ENCODE data around the gene SP4. TPM values are rescaled to one million over a fixed set of nuclear protein-coding genes. Genes with fewer than 3 reads are reported as not detected.
A peak's percentile ranks its signal among the peaks of the same experiment; 100 is the strongest.

Gene SP4
- total RNA-seq, 3 donors from 2014 or later: 10.5 to 16.5 (median 11.8) TPM

GRCh38 chr7:21426286-21427181 lies 1.3 kb upstream of the SP4 start:
- Mint-ChIP-seq H3K27me3 (ENCODE audit: low read depth) (no peaks in the 10 kb centered on the region), H3K36me3 (ENCODE audit: insufficient read depth) (peaks cover 14% of the 10 kb centered on the region), H3K9me3 (no peaks in the 10 kb centered on the region), H3K4me1 (ENCODE audit: low read depth) (peaks cover 40% of the 10 kb centered on the region), H3K4me3 (peak overlapping the region; percentile 85)
- no peak for DNase-seq
- ATAC-seq: no peak

DNA sequence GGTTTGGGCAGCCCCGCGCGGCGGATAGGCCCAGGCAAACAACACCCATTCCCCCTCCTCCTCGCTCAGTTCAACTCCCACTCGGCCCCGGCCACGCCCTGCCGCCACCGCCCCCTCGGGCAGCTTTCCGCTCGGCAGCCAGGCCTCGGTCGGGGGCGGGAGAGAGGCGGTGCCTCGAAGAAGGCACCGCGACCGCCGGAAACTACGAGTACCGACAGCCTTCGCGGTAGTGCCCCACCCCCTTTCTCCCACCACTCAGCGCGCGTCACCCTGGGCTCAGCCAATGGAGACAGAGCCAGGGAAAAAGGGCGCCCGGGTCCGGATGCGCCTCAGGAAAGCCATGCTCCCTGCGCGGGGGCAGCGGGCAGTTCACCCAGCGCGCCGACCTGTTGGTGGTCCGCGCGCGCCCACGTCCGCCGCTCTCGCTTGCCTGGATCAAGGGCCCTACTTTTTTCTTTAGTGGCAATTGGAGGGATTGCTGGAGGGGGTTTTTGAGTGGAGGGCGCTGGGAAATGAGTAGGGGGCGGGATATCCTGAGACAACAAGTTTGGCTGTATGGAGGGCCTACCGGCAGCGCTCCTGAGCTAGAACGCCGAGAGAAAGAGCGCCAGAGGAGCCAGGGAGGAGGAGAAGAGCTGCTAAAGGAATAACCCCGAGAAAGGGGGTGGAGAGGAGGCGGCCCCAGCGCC lies 557 bp upstream of the SP4 start:
- no peaks in the 10 kb centered on the region for H3K27me3 Mint-ChIP-seq (ENCODE audit: low read depth)
- H3K4me1 Mint-ChIP-seq (ENCODE audit: low read depth): peaks cover 47% of the 10 kb centered on the region
- DNase-seq (peak; percentile 99), ATAC-seq (peak; percentile 77)
- no peaks in the 10 kb centered on the region for H3K9me3 Mint-ChIP-seq
- H3K36me3 Mint-ChIP-seq (ENCODE audit: insufficient read depth): peaks cover 14% of the 10 kb centered on the region
- peak overlapping the region; percentile 97 for H3K4me3 Mint-ChIP-seq

- no peaks in the 10 kb centered on the region for H3K9me3 Mint-ChIP-seq
Measured at GRCh38 chr7:21428659-21428941, 717 bp downstream of the SP4 start.

GRCh38 chr7:21429021-21429420 lies 1.1 kb downstream of the SP4 start:
- Mint-ChIP-seq H3K4me3 (peak overlapping the region; percentile 93), H3K27me3 (ENCODE audit: low read depth) (no peaks in the 10 kb centered on the region), H3K36me3 (ENCODE audit: insufficient read depth) (peaks cover 14% of the 10 kb centered on the region), H3K4me1 (ENCODE audit: low read depth) (peaks cover 64% of the 10 kb centered on the region), H3K9me3 (no peaks in the 10 kb centered on the region)
- ATAC-seq (no peak), DNase-seq (no peak)

More at GRCh38 chr7:21428659-21428941, 717 bp downstream of the SP4 start:
- no peak for ATAC-seq
- peaks cover 60% of the 10 kb centered on the region for H3K4me1 Mint-ChIP-seq (ENCODE audit: low read depth)
- no peak for DNase-seq
- peak overlapping the region; percentile 93 for H3K4me3 Mint-ChIP-seq
- H3K36me3 Mint-ChIP-seq (ENCODE audit: insufficient read depth): peaks cover 14% of the 10 kb centered on the region
- H3K27me3 Mint-ChIP-seq (ENCODE audit: low read depth): no peaks in the 10 kb centered on the region

DNA sequence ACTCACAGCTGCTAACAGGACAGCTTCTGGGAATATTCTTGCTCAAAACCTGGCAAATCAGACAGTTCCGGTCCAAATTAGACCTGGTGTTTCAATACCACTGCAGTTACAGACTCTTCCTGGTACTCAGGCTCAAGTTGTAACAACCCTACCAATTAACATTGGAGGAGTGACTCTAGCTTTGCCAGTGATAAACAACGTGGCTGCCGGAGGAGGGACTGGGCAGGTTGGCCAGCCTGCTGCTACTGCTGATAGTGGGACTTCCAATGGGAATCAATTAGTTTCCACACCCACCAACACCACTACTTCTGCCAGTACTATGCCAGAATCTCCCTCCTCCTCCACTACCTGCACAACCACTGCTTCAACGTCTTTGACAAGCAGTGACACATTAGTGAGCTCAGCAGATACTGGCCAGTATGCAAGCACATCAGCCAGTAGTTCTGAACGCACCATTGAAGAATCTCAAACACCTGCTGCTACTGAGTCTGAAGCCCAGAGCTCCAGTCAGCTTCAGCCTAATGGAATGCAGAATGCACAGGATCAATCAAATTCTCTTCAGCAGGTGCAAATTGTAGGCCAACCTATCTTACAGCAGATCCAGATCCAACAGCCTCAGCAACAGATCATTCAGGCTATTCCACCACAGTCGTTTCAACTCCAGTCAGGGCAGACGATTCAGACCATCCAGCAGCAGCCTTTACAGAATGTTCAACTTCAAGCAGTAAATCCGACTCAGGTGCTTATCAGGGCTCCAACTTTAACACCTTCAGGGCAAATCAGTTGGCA lies 2.1 kb downstream of the SP4 start:
- no peak for DNase-seq
- Mint-ChIP-seq H3K27me3 (ENCODE audit: low read depth) (no peaks in the 10 kb centered on the region), H3K36me3 (ENCODE audit: insufficient read depth) (peaks cover 14% of the 10 kb centered on the region)

DNA sequence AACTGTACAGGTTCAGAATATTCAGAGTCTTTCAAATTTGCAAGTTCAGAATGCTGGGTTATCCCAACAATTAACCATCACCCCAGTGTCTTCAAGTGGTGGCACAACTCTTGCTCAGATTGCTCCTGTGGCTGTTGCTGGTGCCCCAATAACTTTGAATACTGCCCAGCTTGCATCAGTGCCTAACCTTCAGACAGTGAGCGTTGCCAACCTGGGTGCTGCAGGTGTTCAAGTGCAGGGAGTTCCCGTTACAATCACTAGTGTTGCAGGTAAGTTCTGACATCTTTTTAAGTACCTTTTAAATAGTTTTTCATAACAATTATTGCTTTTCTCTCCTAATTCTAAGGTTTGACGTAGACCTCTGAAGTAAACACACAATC lies 2.7 kb downstream of the SP4 start:
- DNase-seq: no peak
- ATAC-seq: no peak
- H3K4me1 Mint-ChIP-seq (ENCODE audit: low read depth): peaks cover 74% of the 10 kb centered on the region
- no peaks in the 10 kb centered on the region for H3K27me3 Mint-ChIP-seq (ENCODE audit: low read depth)
- peaks cover 15% of the 10 kb centered on the region for H3K36me3 Mint-ChIP-seq (ENCODE audit: insufficient read depth)
- no peaks in the 10 kb centered on the region for H3K9me3 Mint-ChIP-seq
- peak overlapping the region; percentile 93 for H3K4me3 Mint-ChIP-seq

More for the DNA sequence above, 2.1 kb downstream of the SP4 start:
- peaks cover 71% of the 10 kb centered on the region for H3K4me1 Mint-ChIP-seq (ENCODE audit: low read depth)
- peak overlapping the region; percentile 93 for H3K4me3 Mint-ChIP-seq
- ATAC-seq: no peak
- H3K9me3 Mint-ChIP-seq: no peaks in the 10 kb centered on the region

DNA sequence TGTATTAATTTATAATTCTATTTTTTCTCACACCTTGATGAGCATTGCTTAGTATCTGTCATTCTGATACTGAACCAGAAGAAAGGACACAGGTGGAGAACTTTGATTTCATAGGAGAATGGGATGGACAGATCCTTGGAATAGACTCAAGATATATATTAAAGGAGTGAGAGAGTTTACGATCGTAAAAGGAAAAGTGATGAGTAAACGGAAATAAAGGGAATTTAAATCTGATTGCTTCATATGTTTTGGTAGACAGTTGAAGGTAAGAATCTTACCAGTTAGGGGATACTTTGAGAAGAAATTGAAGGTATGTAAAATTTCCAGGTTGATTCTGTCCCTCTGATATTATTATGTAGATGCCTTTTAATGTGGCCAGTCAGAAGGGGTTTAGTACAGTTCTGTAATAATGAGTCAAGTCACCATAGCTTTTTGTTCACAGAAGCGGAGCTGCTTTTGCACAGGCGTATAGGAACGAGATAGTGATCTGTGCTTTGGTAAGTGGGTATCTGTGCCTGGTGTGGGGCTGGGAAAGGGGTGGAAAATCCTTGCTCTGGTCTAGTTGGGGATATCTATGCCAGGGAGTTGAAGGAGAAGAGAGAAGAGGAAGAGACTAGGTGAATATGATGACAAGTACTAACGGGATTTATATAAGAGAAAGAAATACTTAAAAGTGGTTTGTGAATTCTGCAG lies 15.4 kb downstream of the SP4 start:
- no peaks in the 10 kb centered on the region for H3K27me3 Mint-ChIP-seq (ENCODE audit: low read depth)
- H3K9me3 Mint-ChIP-seq: no peaks in the 10 kb centered on the region
- no peak for DNase-seq
- H3K4me3 Mint-ChIP-seq: no peak overlapping the region
- ATAC-seq: no peak
- H3K4me1 Mint-ChIP-seq (ENCODE audit: low read depth): peaks cover 53% of the 10 kb centered on the region
- peaks cover 55% of the 10 kb centered on the region for H3K36me3 Mint-ChIP-seq (ENCODE audit: insufficient read depth)

DNA sequence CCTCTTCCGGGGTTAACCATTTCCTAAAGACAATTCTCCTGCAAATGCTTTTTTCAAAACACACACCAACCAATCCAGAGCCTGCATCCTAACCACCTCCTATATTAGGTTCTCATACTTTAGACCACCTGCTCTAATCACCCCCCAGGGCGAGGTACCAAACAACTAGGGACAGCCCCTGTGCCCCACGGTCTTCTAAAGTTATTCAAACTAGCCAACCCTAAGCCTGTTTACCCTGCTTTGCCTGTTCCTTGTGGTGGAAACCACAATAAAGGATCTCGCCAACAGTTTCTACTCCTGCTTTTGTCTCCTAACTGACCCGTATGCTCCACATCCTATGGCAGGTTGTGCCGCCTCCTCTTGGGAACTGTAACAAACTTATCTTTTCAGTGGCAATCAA lies 21.1 kb downstream of the SP4 start:
- Mint-ChIP-seq H3K9me3 (peaks cover 8% of the 10 kb centered on the region), H3K4me3 (no peak overlapping the region), H3K36me3 (ENCODE audit: insufficient read depth) (peaks cover 53% of the 10 kb centered on the region), H3K4me1 (ENCODE audit: low read depth) (peaks cover 39% of the 10 kb centered on the region), H3K27me3 (ENCODE audit: low read depth) (no peaks in the 10 kb centered on the region)
- DNase-seq (no peak), ATAC-seq (no peak)

GRCh38 chr7:21450076-21450475 lies 22.2 kb downstream of the SP4 start:
- Mint-ChIP-seq H3K4me1 (ENCODE audit: low read depth) (peaks cover 33% of the 10 kb centered on the region), H3K4me3 (no peak overlapping the region), H3K27me3 (ENCODE audit: low read depth) (no peaks in the 10 kb centered on the region), H3K9me3 (peaks cover 8% of the 10 kb centered on the region), H3K36me3 (ENCODE audit: insufficient read depth) (peaks cover 57% of the 10 kb centered on the region)
- ATAC-seq (no peak), DNase-seq (no peak)

DNA sequence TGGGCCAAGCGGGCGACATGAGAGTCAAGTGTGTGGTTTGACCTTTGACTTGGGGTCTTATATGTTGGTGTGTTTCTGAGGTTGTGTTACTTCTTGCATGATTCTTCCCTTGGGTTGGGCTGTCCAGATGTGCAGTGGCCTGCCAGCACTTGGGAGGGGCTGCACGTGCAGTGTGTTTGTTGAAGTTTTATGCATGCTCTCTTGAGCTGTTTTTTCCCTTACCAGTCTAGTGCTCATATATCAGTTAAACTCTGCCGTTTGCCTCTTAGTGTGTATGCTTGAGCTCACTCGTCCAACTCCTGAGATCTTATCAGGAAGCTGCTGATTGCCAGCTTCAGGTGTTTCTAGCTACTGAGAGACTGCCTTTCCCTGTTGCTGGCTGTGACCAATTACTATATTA lies 23.1 kb downstream of the SP4 start:
- ATAC-seq: no peak
- peaks cover 8% of the 10 kb centered on the region for H3K9me3 Mint-ChIP-seq
- peaks cover 31% of the 10 kb centered on the region for H3K4me1 Mint-ChIP-seq (ENCODE audit: low read depth)
- no peaks in the 10 kb centered on the region for H3K27me3 Mint-ChIP-seq (ENCODE audit: low read depth)
- no peak for DNase-seq
- H3K4me3 Mint-ChIP-seq: no peak overlapping the region
- peaks cover 59% of the 10 kb centered on the region for H3K36me3 Mint-ChIP-seq (ENCODE audit: insufficient read depth)

- peaks cover 20% of the 10 kb centered on the region for H3K4me1 Mint-ChIP-seq (ENCODE audit: low read depth)
- no peak overlapping the region for H3K4me3 Mint-ChIP-seq
- ATAC-seq: no peak
- H3K27me3 Mint-ChIP-seq (ENCODE audit: low read depth): no peaks in the 10 kb centered on the region
- no peak for DNase-seq
- H3K36me3 Mint-ChIP-seq (ENCODE audit: insufficient read depth): peaks cover 59% of the 10 kb centered on the region
- peaks cover 8% of the 10 kb centered on the region for H3K9me3 Mint-ChIP-seq
Measured at GRCh38 chr7:21454182-21454581, 26.3 kb downstream of the SP4 start.

DNA sequence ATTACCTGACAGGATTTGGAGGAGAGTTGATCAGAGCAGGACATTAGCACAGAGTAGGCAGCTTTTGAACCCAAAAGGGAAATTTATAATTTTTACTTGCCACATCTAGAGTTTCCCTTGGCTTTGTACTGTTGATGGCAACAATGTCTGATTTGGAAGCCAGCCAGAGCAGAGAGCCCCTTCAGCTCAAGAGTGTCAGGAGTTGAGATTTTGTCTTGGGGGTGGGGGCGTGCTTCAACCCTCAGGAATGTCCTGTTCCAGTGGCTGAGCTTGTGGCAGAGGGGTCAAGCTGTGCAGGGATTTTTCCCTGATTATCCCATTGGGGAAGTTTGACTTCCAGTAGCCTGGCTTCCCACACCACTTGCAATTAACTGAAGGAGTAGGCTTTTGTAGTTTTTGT lies 27.0 kb downstream of the SP4 start:
- Mint-ChIP-seq H3K4me3 (no peak overlapping the region), H3K27me3 (ENCODE audit: low read depth) (no peaks in the 10 kb centered on the region), H3K9me3 (peaks cover 12% of the 10 kb centered on the region), H3K36me3 (ENCODE audit: insufficient read depth) (peaks cover 65% of the 10 kb centered on the region), H3K4me1 (ENCODE audit: low read depth) (peaks cover 17% of the 10 kb centered on the region)
- no peak for ATAC-seq
- no peak for DNase-seq

DNA sequence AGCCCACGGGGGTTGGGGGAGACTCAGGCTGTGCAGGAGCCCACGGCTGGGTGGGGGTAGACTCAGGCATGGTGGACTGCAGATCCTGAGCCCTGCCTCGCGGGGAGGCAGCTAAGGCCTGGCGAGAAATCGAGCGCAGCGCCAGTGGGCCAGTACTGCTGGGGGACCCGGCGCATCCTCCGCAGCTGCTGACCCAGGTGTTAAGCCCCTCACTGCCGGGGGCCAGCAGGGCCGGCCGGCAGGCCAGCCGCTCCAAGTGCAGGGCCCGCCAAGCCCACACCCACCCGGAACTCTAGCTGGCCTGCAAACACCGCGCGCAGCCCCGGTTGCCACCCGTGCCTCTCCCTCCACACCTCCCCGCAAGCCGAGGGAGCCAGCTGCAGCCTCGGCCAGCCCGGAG lies 33.4 kb downstream of the SP4 start:
- ATAC-seq: no peak
- Mint-ChIP-seq H3K4me3 (no peak overlapping the region), H3K36me3 (ENCODE audit: insufficient read depth) (peaks cover 42% of the 10 kb centered on the region), H3K9me3 (peaks cover 8% of the 10 kb centered on the region), H3K4me1 (ENCODE audit: low read depth) (peaks cover 24% of the 10 kb centered on the region), H3K27me3 (ENCODE audit: low read depth) (no peaks in the 10 kb centered on the region)
- no peak for DNase-seq

DNA sequence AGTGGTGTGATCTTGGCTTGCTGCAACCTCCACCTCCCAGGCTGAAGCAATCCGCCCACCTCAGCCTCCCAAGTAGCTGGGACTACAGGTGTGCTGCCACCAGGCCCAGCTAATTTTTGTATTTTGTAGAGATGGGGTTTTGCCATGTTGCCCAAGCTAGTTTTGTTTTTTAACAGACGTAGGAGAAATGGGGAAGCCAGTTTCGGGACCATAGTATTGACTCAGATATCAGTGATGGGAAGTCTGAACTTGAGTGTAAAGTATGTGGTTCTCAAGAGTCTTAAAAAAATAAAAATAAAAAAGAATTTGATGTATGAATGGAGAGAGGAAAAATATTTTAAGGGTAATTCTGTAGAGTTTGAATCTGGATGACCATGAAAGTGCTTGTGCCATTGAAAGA lies 34.2 kb downstream of the SP4 start:
- H3K9me3 Mint-ChIP-seq: peaks cover 8% of the 10 kb centered on the region
- ATAC-seq (no peak), DNase-seq (no peak)
- no peaks in the 10 kb centered on the region for H3K27me3 Mint-ChIP-seq (ENCODE audit: low read depth)
- peaks cover 27% of the 10 kb centered on the region for H3K4me1 Mint-ChIP-seq (ENCODE audit: low read depth)
- peaks cover 40% of the 10 kb centered on the region for H3K36me3 Mint-ChIP-seq (ENCODE audit: insufficient read depth)
- no peak overlapping the region for H3K4me3 Mint-ChIP-seq

Measured in activated T-cell treated with anti-CD3 and anti-CD28 coated beads, Interleukin-2, amount 50 U/mL, for 4 hours (primary cell).